NCI-H446 (cell line): Measurements from ENCODE around the gene BCO2.
"Not testable (repeated sequence)": the region's sequence is repeated elsewhere in the genome, so short reads cannot be mapped to it uniquely, and the experiment has no call there.

Experiments used
- DNase-seq, 2 experiments: peaks; one replicate each; lab custom pipeline; 2025; lab: John Stamatoyannopoulos, UW

The BCO2 gene

GRCh38 chr11:112166562-112166961 lies 8.8 kb upstream of the BCO2 start:
- DNase-seq = no peak

GRCh38 chr11:112167145-112167544 lies 8.2 kb upstream of the BCO2 start, which contains the start of gene TEX12:
Gene TEX12 (plus strand): TSS chr11:112167372. CDS start chr11:112169269, 1,897 bp downstream.
- no peak for DNase-seq

- DNase-seq = no peak
Observed at GRCh38 chr11:112172362-112172994, 2.8 kb upstream of the BCO2 start.

- no peak for DNase-seq
Observed at GRCh38 chr11:112173152-112173551, 2.2 kb upstream of the BCO2 start.

DNA sequence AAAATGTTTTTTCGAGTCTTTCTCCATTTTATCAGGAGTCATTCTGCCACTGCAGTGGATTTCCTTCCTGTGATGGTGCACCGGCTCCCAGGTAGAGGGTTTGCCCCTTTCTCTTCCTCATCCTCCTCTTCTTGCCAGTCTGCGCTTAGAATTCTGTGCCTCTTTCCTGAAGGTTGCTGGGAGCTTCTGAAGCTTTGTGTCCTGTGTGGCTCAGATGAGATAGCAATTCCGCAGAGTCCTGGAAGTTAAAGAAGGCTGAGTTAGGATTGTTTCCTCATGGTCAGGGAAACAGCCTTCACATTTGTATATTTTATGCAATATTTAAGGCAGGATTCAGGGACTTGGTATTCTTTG lies 264 bp downstream of the BCO2 start:
- DNase-seq = no peak

GRCh38 chr11:112176077-112176476 lies 765 bp downstream of the BCO2 start:
- no peak for DNase-seq

DNA sequence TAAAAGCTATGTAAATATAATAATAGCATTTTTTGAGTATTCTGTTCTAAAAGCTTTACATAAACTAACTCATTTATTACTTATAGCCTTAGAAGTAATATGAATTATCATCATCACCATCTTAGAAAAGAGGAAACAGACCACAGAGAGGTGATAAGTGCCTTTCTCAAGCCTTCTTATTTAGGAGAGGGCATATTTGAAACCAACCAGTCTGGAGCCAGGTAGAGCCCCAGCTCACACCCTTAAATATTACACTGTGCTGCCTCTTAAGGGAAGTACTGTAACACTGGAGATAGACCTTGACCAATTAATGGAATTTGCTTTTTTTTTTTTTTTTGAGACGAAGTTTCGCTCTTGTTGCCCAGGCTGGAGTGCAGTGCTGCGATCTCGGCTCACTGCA lies 2.3 kb downstream of the BCO2 start:
- DNase-seq = no peak

DNA sequence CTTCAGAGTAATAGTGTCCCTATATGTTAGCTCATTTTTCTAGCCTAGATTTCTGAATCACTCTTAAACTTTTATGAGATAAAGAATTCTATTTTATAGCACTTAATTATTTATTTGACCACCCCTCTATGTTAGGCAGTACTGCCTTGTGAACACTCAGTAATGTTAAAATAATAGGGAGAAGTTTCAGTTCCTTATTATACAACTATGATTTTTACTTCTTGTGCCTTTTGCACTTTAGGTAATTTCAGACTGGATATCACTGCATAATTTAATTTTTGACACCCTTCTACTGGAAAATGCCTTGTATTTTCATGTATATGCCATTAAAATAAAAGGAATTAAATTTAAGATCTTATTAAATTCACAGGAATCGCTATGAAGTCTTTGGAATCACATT lies 3.1 kb downstream of the BCO2 start:
- no peak for DNase-seq

GRCh38 chr11:112178936-112179335 lies 3.6 kb downstream of the BCO2 start:
- DNase-seq = no peak

GRCh38 chr11:112179601-112180000 lies 4.3 kb downstream of the BCO2 start:
- no peak for DNase-seq

GRCh38 chr11:112182867-112183266 lies 7.6 kb downstream of the BCO2 start:
- no peak for DNase-seq

DNA sequence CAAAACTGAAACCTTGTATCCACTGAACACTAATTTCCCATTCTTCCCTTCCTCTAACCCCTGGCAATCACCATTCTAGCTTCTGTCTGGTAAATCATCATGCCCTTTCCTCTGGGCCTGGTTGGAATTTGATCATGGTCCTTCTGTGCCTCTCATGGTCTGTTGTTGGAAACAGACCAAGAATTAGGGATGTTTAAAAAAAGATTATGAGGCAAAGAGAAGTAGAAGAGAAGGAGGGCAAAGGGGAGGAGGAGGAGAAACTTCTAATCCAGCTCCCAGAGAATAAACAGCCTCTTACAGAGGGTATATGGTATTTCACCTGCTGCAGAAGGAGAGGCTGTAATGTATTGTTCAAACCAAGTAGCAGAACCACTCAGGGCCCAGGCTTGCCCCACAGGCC lies 10.6 kb downstream of the BCO2 start:
- DNase-seq = no peak

GRCh38 chr11:112186304-112186703 lies 11.0 kb downstream of the BCO2 start:
- DNase-seq = no peak

DNA sequence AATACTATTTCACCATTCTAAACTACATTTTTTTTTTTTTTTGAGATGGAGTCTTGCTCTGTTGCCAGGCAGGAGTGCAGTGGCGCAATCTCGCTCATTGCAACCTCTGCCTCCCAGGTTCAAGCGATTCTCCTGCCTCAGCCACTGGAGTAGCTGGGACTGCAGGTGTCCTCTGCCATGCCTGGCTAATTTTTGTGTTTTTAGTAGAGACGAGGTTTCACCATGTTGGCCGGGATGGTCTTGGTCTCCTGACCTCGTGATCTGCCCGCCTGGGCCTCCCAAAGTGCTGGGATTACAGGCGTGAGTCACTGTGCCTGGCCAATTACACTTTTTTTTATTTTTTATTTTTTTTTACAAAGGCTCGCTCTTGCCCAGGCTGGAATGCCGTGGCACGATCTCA lies 19.8 kb downstream of the BCO2 start:
- not testable (repeated sequence) for DNase-seq

GRCh38 chr11:112195951-112196351 lies 20.6 kb downstream of the BCO2 start:
- no peak for DNase-seq

- no peak for DNase-seq
Observed at GRCh38 chr11:112196519-112197087, 21.3 kb downstream of the BCO2 start.

- not testable (repeated sequence) for DNase-seq
Observed at GRCh38 chr11:112199101-112199500, 23.8 kb downstream of the BCO2 start.

- no peak for DNase-seq
Observed at GRCh38 chr11:112200252-112200651, 24.9 kb downstream of the BCO2 start.

DNA sequence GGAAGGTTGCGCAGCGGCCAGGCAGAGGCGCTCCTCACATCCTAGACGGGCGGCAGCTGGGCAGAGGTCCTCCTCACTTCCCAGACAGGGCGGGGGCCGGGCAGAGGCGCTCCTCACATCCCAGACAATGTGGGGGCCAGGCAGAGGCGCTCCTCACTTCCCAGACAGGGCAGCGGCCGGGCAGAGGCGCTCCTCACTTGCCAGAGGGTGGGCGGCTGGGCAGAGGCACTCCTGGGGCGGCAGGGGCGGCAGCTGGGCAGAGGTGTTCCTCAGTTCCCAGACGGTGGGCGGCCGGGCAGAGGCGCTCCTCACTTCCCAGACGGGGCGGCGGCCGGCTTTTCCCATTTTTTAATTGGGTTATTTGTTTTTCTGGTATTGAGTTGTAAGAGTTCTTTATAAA lies 30.8 kb downstream of the BCO2 start:
- DNase-seq = no peak

DNA sequence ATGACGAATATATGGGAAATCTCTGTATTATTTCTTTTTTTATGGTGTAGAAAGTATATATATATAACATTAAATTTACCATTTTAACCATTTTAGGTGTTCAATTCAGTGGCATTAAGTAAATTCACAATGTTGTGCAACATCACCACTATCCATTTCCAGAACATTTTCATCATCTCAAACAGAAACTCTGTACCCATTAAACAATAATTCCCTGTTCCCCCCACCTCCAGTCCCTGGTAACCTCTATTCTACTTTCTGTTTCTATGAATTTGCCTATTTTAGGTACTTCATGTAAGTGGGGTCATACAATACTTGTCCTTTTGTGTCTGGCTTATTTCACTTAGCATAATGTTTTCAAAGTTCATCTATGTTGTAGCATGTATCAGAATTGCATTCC lies 35.6 kb downstream of the BCO2 start:
- no peak for DNase-seq

- DNase-seq = no peak
Observed at GRCh38 chr11:112211536-112211935, 36.2 kb downstream of the BCO2 start.

GRCh38 chr11:112212290-112212689 lies 37.0 kb downstream of the BCO2 start:
- DNase-seq = no peak

DNA sequence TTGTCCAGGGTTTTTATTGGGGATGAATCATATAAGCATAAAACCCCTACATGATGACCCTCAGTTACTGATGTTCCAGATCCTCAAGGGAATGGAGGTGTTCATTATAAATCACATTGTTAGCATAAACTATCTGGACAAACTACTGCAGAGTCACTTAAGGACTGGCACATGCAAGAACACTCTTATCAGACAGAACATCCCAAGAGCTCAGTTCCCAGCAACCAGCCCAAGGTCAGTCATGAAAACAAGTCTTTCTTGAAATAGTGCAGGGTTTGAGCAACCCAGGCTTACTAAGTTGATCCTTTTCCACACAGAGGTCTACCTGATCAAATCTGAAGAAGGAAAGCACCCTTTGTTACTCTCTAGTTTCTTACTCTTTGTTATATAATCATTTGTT lies 37.4 kb downstream of the BCO2 start:
- no peak for DNase-seq

DNA sequence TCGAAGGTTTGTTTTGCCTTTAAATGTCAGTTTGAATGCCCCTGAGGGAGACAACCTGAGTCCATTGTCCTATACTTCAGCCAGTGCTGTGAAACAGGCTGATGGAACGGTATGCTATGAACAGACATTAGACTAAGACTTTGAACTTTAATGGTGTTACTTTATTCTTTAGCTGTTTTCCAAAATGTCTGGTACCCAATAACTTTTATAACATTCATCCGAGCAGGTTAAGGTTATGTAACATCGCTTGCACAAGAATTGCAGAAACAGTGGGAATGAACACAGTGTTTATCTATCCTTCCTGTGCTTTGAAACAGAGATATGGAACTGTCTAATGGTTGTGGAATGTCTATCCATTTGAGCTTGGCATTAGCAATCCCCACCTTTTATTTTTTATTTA lies 38.4 kb downstream of the BCO2 start:
- no peak for DNase-seq
